ENCODE results near the gene SUMO2. TPM values are rescaled to one million over a fixed set of nuclear protein-coding genes. Genes with fewer than 3 reads are reported as not detected.
"Not testable (repeated sequence)": the region's sequence is repeated elsewhere in the genome, so short reads cannot be mapped to it uniquely, and the experiment has no call there.

Gene SUMO2
- total RNA-seq, 1 donor from 2014 or later = 76.0 TPM

GRCh38 chr17:75207760-75208159 lies 25.0 kb upstream of the SUMO2 start:
- Histone ChIP-seq H3K4me3 (ENCODE audit: low read depth, low read length) (no peak overlapping the region), H3K27me3 (ENCODE audit: control insufficient read depth, insufficient read depth, low read length) (no peaks in the 10 kb centered on the region), H3K36me3 (ENCODE audit: control insufficient read depth, insufficient read depth, low read length) (no peaks in the 10 kb centered on the region)
- TF ChIP-seq CTCF (IDR thresholded peaks at IDR 0.05; ENCODE audit: insufficient read depth, low read length, poor library complexity, severe bottlenecking) = no peak
- no peak for DNase-seq (ENCODE audit: low read depth)

DNA sequence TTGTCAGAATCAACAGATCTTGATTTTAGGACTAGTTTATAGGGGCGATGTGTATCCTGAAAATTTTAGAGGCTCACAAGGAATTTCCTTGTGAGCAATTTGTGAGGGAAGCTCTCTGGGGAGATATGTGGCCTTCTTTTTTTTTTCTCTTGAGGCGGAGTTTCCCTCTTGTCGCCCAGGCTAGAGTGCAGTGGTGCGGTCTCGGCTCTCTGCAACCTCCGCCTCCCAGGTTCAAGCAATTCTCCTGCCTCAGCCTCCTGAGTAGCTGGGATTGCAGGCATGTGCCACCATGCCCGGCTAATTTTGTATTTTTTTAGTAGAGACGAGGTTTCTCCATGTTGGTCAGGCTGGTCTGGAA lies 24.3 kb upstream of the SUMO2 start:
- H3K27me3 ChIP-seq (ENCODE audit: control insufficient read depth, insufficient read depth, low read length); H3K36me3 ChIP-seq (ENCODE audit: control insufficient read depth, insufficient read depth, low read length); H3K4me3 ChIP-seq (ENCODE audit: low read depth, low read length); DNase-seq (ENCODE audit: low read depth): not testable (repeated sequence)

DNA sequence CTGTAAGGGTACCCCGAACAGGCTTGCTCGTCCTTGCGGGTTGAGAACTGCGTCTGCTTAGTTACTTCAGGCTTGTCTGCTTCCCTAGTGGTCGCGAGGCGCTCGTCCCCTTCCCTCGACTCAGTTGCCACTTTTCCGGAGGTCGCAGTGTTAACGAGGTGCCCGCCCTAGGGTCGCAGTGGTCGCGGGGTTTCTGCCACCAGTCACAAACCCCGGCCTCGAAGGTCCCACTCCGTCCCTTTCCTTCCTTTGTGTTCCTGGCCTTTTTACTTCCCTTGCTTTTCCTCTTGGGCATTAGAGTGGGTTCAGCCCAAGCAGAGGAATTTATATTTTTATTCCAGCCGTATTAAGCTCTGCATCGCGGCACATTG lies 23.0 kb upstream of the SUMO2 start:
- H3K27me3 ChIP-seq (ENCODE audit: control insufficient read depth, insufficient read depth, low read length) = no peaks in the 10 kb centered on the region
- DNase-seq (ENCODE audit: low read depth) = no peak
- no peak for TF ChIP-seq CTCF (IDR thresholded peaks at IDR 0.05; ENCODE audit: insufficient read depth, low read length, poor library complexity, severe bottlenecking)
- H3K4me3 ChIP-seq (ENCODE audit: low read depth, low read length) = peak overlapping the region; percentile 96
- H3K36me3 ChIP-seq (ENCODE audit: control insufficient read depth, insufficient read depth, low read length) = no peaks in the 10 kb centered on the region

GRCh38 chr17:75205037-75205792 lies 22.5 kb upstream of the SUMO2 start, which contains the start of gene NUP85:
NUP85 (plus strand) TSS chr17:75205679; CDS start chr17:75205762, 83 bp downstream.
- DNase-seq (ENCODE audit: low read depth) = peak; percentile 67
- Histone ChIP-seq H3K27me3 (ENCODE audit: control insufficient read depth, insufficient read depth, low read length) (no peaks in the 10 kb centered on the region), H3K4me3 (ENCODE audit: low read depth, low read length) (peak within 1 kb of the TSS; percentile 96), H3K36me3 (ENCODE audit: control insufficient read depth, insufficient read depth, low read length) (no peaks in the 10 kb centered on the region)
- no peak for TF ChIP-seq CTCF (IDR thresholded peaks at IDR 0.05; ENCODE audit: insufficient read depth, low read length, poor library complexity, severe bottlenecking)

GRCh38 chr17:75199886-75200618 lies 17.3 kb upstream of the SUMO2 start:
- H3K27me3 ChIP-seq (ENCODE audit: control insufficient read depth, insufficient read depth, low read length) = no peaks in the 10 kb centered on the region
- no peaks in the 10 kb centered on the region for H3K36me3 ChIP-seq (ENCODE audit: control insufficient read depth, insufficient read depth, low read length)
- no peak for DNase-seq (ENCODE audit: low read depth)
- TF ChIP-seq CTCF (IDR thresholded peaks at IDR 0.05; ENCODE audit: insufficient read depth, low read length, poor library complexity, severe bottlenecking) = no peak
- no peak overlapping the region for H3K4me3 ChIP-seq (ENCODE audit: low read depth, low read length)

GRCh38 chr17:75194879-75195278 lies 12.1 kb upstream of the SUMO2 start:
- no peak for TF ChIP-seq CTCF (IDR thresholded peaks at IDR 0.05; ENCODE audit: insufficient read depth, low read length, poor library complexity, severe bottlenecking)
- peak; percentile 84 for DNase-seq (ENCODE audit: low read depth)
- Histone ChIP-seq H3K27me3 (ENCODE audit: control insufficient read depth, insufficient read depth, low read length) (no peaks in the 10 kb centered on the region), H3K36me3 (ENCODE audit: control insufficient read depth, insufficient read depth, low read length) (no peaks in the 10 kb centered on the region), H3K4me3 (ENCODE audit: low read depth, low read length) (no peak overlapping the region)

Data from kidney epithelial cell (primary cell).